HG02852 (cell line): ENCODE measurements around the gene ARHGEF33.

Experiments
- ATAC-seq: cut with Tn5 transposase; IDR thresholded peaks from one replicate; pipeline ENCODE4 v1.9.1; 2021; ENCODE audit warnings: mild to moderate bottlenecking, moderate library complexity; ENCODE audit not compliant: unreplicated experiment

The ARHGEF33 gene

GRCh38 chr2:38889575-38889974 is at the start of gene ARHGEF33:
Gene ARHGEF33 (plus strand): TSS chr2:38889875. CDS start chr2:38919448, 29,573 bp downstream.
- no peak for ATAC-seq

GRCh38 chr2:38850045-38850444 is 39.6 kb upstream of the ARHGEF33 start:
- peak; percentile 97 for ATAC-seq

GRCh38 chr2:38856165-38856564 is 33.5 kb upstream of the ARHGEF33 start:
- ATAC-seq = no peak

GRCh38 chr2:38862476-38862875 is 27.2 kb upstream of the ARHGEF33 start:
- no peak for ATAC-seq

- no peak for ATAC-seq
Measured at GRCh38 chr2:38863061-38863695, 26.5 kb upstream of the ARHGEF33 start.

GRCh38 chr2:38866773-38867443 is 22.8 kb upstream of the ARHGEF33 start:
- no peak for ATAC-seq

GRCh38 chr2:38871432-38871831 is 18.2 kb upstream of the ARHGEF33 start:
- no peak for ATAC-seq

GRCh38 chr2:38873763-38874162 is 15.9 kb upstream of the ARHGEF33 start:
- no peak for ATAC-seq

- ATAC-seq = no peak
Measured at GRCh38 chr2:38875227-38875575, 14.5 kb upstream of the ARHGEF33 start.

- ATAC-seq = peak; percentile 100
Measured at GRCh38 chr2:38875576-38876367, 13.9 kb upstream of the ARHGEF33 start, which contains the start of the genes DHX57 and MORN2. Gene DHX57 (minus strand): TSS chr2:38875934. CDS start chr2:38868405, 7,529 bp downstream. Gene MORN2 (plus strand): TSS chr2:38875976.

- ATAC-seq = no peak
Measured at GRCh38 chr2:38876407-38876806, 13.3 kb upstream of the ARHGEF33 start.

- ATAC-seq = no peak
Measured at GRCh38 chr2:38886063-38886462, 3.6 kb upstream of the ARHGEF33 start.

- no peak for ATAC-seq
Measured at GRCh38 chr2:38887347-38887746, 2.3 kb upstream of the ARHGEF33 start.

- ATAC-seq = no peak
Measured at GRCh38 chr2:38887902-38888554, 1.6 kb upstream of the ARHGEF33 start.

- ATAC-seq = no peak
Measured at GRCh38 chr2:38889045-38889444, 630 bp upstream of the ARHGEF33 start.

GRCh38 chr2:38892819-38893218 is 3.1 kb downstream of the ARHGEF33 start:
- no peak for ATAC-seq

GRCh38 chr2:38898256-38898655 is 8.6 kb downstream of the ARHGEF33 start:
- ATAC-seq = no peak

GRCh38 chr2:38900726-38901125 is 11.1 kb downstream of the ARHGEF33 start:
- no peak for ATAC-seq

- ATAC-seq = no peak
Measured at GRCh38 chr2:38905251-38905650, 15.6 kb downstream of the ARHGEF33 start.

GRCh38 chr2:38907242-38907641 is 17.6 kb downstream of the ARHGEF33 start:
- ATAC-seq = no peak
